BJ (cell line): ENCODE data around the gene SFXN5. TPM values are rescaled to one million over a fixed set of nuclear protein-coding genes. Genes with fewer than 3 reads are reported as not detected.

Experiments used
- CTCF ChIA-PET: fragments of 350-600 bp; formaldehyde crosslinking; extraction: SDS; loops from one replicate; lab custom pipeline; 2021; ENCODE audit warnings: antibody characterized with exemption, inconsistent platforms; lab: Yijun Ruan, JAX
- POLR2A ChIA-PET: fragments of 300-600 bp; sonication (Branson Sonifier 250); formaldehyde crosslinking; extraction: SDS; loops from one replicate; lab custom pipeline; 2021; ENCODE audit warnings: antibody characterized with exemption; lab: Charles Lee
- DNase-seq: peaks from one replicate; pipeline ENCODE4 v3.0.0-alpha.2; 2011; ENCODE audit warnings: low read depth
- H3K27me3 ChIP-seq: 2 replicates; pipeline ENCODE4 v1.6.0; 2011; ENCODE audit warnings: low read length; ENCODE audit not compliant: control insufficient read depth, insufficient read depth
- H3K36me3 ChIP-seq: 2 replicates; pipeline ENCODE4 v1.5.1; 2011; ENCODE audit warnings: low read length; ENCODE audit not compliant: control insufficient read depth, insufficient read depth
- H3K4me3 ChIP-seq: 2 replicates; pipeline ENCODE4 v1.5.1; 2011; ENCODE audit warnings: low read depth, mild to moderate bottlenecking, control low read depth, low read length
- CTCF ChIP-seq: IDR thresholded peaks from 2 replicates; pipeline ENCODE4 v1.5.1; 2011; ENCODE audit warnings: low read depth, mild to moderate bottlenecking, control low read depth, inconsistent platforms, low read length, moderate library complexity; ENCODE audit not compliant: insufficient read depth
- polyA plus RNA-seq: library from polyadenylated mRNA; depleted of rRNA; stranded (reverse); fragments of >200 nt; gene quantifications from 2 replicates; pipeline ENCODE4 v1.2.3, GENCODE V29; 2011

The SFXN5 gene
- polyA plus RNA-seq, 1 experiment = 11.5 TPM

- DNase-seq = no peak
- no peaks in the 10 kb centered on the region for H3K27me3 ChIP-seq
- POLR2A ChIA-PET = no interaction called here
- H3K4me3 ChIP-seq = no peak overlapping the region
- peaks cover 15% of the 10 kb centered on the region for H3K36me3 ChIP-seq
- CTCF ChIA-PET = interaction anchor here (1.0 to 2.6 kb wide), 3 partner anchors 19 to 64 kb away, joined by 3 to 12 read pairs (median 7); partner anchors contain the start of gene RAB11FIP5
- TF ChIP-seq CTCF = no peak
These were observed 20.8 kb upstream of the SFXN5 start for GRCh38 chr2:73092146-73092783.

- no peak for DNase-seq
- no peaks in the 10 kb centered on the region for H3K27me3 ChIP-seq
- H3K4me3 ChIP-seq = no peak overlapping the region
- ChIA-PET CTCF (no interaction called here), POLR2A (no interaction called here)
- no peak for TF ChIP-seq CTCF
- peaks cover 15% of the 10 kb centered on the region for H3K36me3 ChIP-seq
These were observed 20.2 kb upstream of the SFXN5 start for GRCh38 chr2:73091696-73092095.

GRCh38 chr2:73091164-73091563 lies 19.7 kb upstream of the SFXN5 start:
- H3K36me3 ChIP-seq = peaks cover 18% of the 10 kb centered on the region
- ChIA-PET CTCF (no interaction called here), POLR2A (no interaction called here)
- no peaks in the 10 kb centered on the region for H3K27me3 ChIP-seq
- TF ChIP-seq CTCF = no peak
- no peak for DNase-seq
- H3K4me3 ChIP-seq = no peak overlapping the region

- ChIA-PET POLR2A (no interaction called here), CTCF (interaction anchor here (1.1 to 17.5 kb wide), 9 partner anchors 15 to 195 kb away, joined by 3 to 326 read pairs (median 21); no protein-coding TSS in a partner anchor)
- peak; percentile 95 for DNase-seq
- H3K36me3 ChIP-seq = peaks cover 25% of the 10 kb centered on the region
- H3K4me3 ChIP-seq = no peak overlapping the region
- TF ChIP-seq CTCF = no peak
- H3K27me3 ChIP-seq = no peaks in the 10 kb centered on the region
These were observed 17.9 kb upstream of the SFXN5 start for GRCh38 chr2:73089270-73090030.

- ChIA-PET POLR2A (interaction anchor here (0.6 kb wide), 1 partner anchor 169 kb away, joined by 5 read pairs; no protein-coding TSS in a partner anchor), CTCF (interaction anchor here (0.9 to 17.5 kb wide), 10 partner anchors 9 to 194 kb away, joined by 3 to 326 read pairs (median 14); no protein-coding TSS in a partner anchor)
- Histone ChIP-seq H3K36me3 (peaks cover 27% of the 10 kb centered on the region), H3K4me3 (no peak overlapping the region), H3K27me3 (no peaks in the 10 kb centered on the region)
- no peak for DNase-seq
- TF ChIP-seq CTCF = no peak
These were observed 17.2 kb upstream of the SFXN5 start for GRCh38 chr2:73088703-73089102.
